H1 (cell line): ENCODE data around the gene NSUN2. TPM values are rescaled to one million over a fixed set of nuclear protein-coding genes. Genes with fewer than 3 reads are reported as not detected.

Experiments used
- CTCF ChIA-PET: fragments of 300-600 bp; sonication (Branson Sonifier 250); formaldehyde crosslinking; loops from one replicate; lab custom pipeline; 2021; ENCODE audit not compliant: partially characterized antibody; lab: Charles Lee
- POLR2A ChIA-PET: fragments of 300-600 bp; sonication (Branson Sonifier 250); formaldehyde crosslinking; loops from one replicate; lab custom pipeline; 2021; ENCODE audit warnings: inconsistent platforms; ENCODE audit not compliant: partially characterized antibody; lab: Charles Lee
- DNase-seq, 2 experiments: peaks; one replicate each; pipeline versions ENCODE4 v3.0.0 to v3.0.0-alpha.2; 2010 to 2022; ENCODE audit warnings: low spot score in 2 of 2, low read depth in 1 of 2, mixed read lengths in 1 of 2
- FAIRE-seq: peaks from 2 replicates; lab custom pipeline; 2011; peaks lifted over from hg19 to GRCh38; lab: Jason Lieb, UNC
- H2AFZ ChIP-seq: 2 replicates; pipeline ENCODE4 v1.8.1; 2012; ENCODE audit warnings: low read length, inconsistent platforms
- H2AK5ac ChIP-seq: 2 replicates; pipeline ENCODE4 v1.6.1; 2013; ENCODE audit warnings: low read depth, low read length
- H2BK120ac ChIP-seq: replicated peaks from 2 replicates; pipeline ENCODE3; 2013; ENCODE audit warnings: low read depth, low read length, inconsistent platforms
- H2BK12ac ChIP-seq: 2 replicates; pipeline ENCODE4 v1.6.1; 2013; ENCODE audit warnings: low read depth, low read length
- H2BK15ac ChIP-seq: 2 replicates; pipeline ENCODE4 v1.6.1; 2013; ENCODE audit warnings: low read length
- H2BK20ac ChIP-seq: 2 replicates; pipeline ENCODE4 v1.6.1; 2013; ENCODE audit warnings: low read length
- H2BK5ac ChIP-seq: 2 replicates; pipeline ENCODE4 v1.6.1; 2013; ENCODE audit warnings: low read depth, low read length
- H3K14ac ChIP-seq: 2 replicates; pipeline ENCODE4 v1.6.1; 2013; ENCODE audit warnings: inconsistent platforms; ENCODE audit not compliant: insufficient read length
- H3K18ac ChIP-seq: 2 replicates; pipeline ENCODE4 v1.6.1; 2013; ENCODE audit warnings: low read length; ENCODE audit errors: extremely low read depth
- H3K23ac ChIP-seq: 2 replicates; pipeline ENCODE4 v1.6.1; 2013; ENCODE audit warnings: inconsistent platforms; ENCODE audit not compliant: insufficient read length
- H3K23me2 ChIP-seq: 2 replicates; pipeline ENCODE4 v1.6.1; 2013; ENCODE audit warnings: low read depth, low read length
- H3K27ac ChIP-seq: 2 replicates; pipeline ENCODE4 v1.6.1; 2011; ENCODE audit warnings: low read depth, low read length, inconsistent platforms
- H3K27me3 ChIP-seq, 4 experiments: replicated peaks in 1 of 4; 1 replicate in 1 of 4; 2 replicates in 3 of 4; pipeline versions ENCODE4 v1.6.1 to v1.8.1; 2011 to 2013; ENCODE audit warnings: low read length in 3 of 4, mild to moderate bottlenecking in 3 of 4, inconsistent platforms in 2 of 4, mixed read lengths in 2 of 4, moderate library complexity in 1 of 4; ENCODE audit not compliant: control insufficient read depth in 3 of 4, insufficient read depth in 3 of 4; ENCODE audit errors: extremely low read depth in 1 of 4
- H3K36me3 ChIP-seq, 4 experiments: 2 replicates each; pipeline versions ENCODE4 v1.6.1 to v1.8.1; 2011 to 2013; ENCODE audit warnings: mild to moderate bottlenecking in 4 of 4, low read length in 3 of 4, moderate library complexity in 2 of 4, control low read depth in 1 of 4, inconsistent platforms in 1 of 4; ENCODE audit not compliant: insufficient read depth in 4 of 4, control insufficient read depth in 2 of 4
- H3K4ac ChIP-seq: replicated peaks from 2 replicates; pipeline ENCODE3; 2013; ENCODE audit warnings: low read length, low read depth, mixed read lengths, inconsistent platforms; ENCODE audit not compliant: insufficient read length
- H3K4me1 ChIP-seq, 4 experiments: replicated peaks in 1 of 4; 1 replicate in 1 of 4; 2 replicates in 3 of 4; pipeline versions ENCODE4 v1.6.1 to v1.8.1; 2011 to 2013; ENCODE audit warnings: low read length in 3 of 4, inconsistent platforms in 2 of 4, mixed read lengths in 1 of 4; ENCODE audit not compliant: insufficient read depth in 4 of 4, control insufficient read depth in 3 of 4
- H3K4me2 ChIP-seq, 2 experiments: 2 replicates each; pipeline versions ENCODE4 v1.6.1 to v1.8.1; 2011 to 2013; ENCODE audit warnings: low read depth in 2 of 2, low read length in 2 of 2, control low read depth in 1 of 2, inconsistent platforms in 1 of 2, mild to moderate bottlenecking in 1 of 2; ENCODE audit not compliant: insufficient read depth in 1 of 2
- H3K4me3 ChIP-seq, 4 experiments: fragments of 200-600, 300-600 bp in 1 of 4; sonication (generic), shearing (Covaris generic), sonication (Bioruptor Twin) in 1 of 4; 2 replicates each; pipeline versions ENCODE4 v1.5.1 to v1.8.1; 2011 to 2016; ENCODE audit warnings: low read length in 4 of 4, low read depth in 3 of 4, control low read depth in 2 of 4, inconsistent platforms in 2 of 4, mild to moderate bottlenecking in 2 of 4, mixed read lengths in 1 of 4, moderate library complexity in 1 of 4; ENCODE audit not compliant: insufficient read depth in 2 of 4; ENCODE audit errors: extremely low read depth in 1 of 4
- H3K56ac ChIP-seq: replicated peaks from 2 replicates; pipeline ENCODE3; 2013; ENCODE audit warnings: low read depth, mild to moderate bottlenecking, mixed read lengths, low read length, inconsistent platforms; ENCODE audit not compliant: insufficient read length
- H3K79me1 ChIP-seq: 2 replicates; pipeline ENCODE4 v1.6.1; 2013; ENCODE audit warnings: low read depth, low read length, control low read depth
- H3K79me2 ChIP-seq, 2 experiments: 2 replicates each; pipeline versions ENCODE4 v1.6.1 to v1.8.1; 2012 to 2013; ENCODE audit warnings: low read length in 2 of 2, mild to moderate bottlenecking in 2 of 2, inconsistent platforms in 1 of 2; ENCODE audit not compliant: insufficient read depth in 2 of 2, control insufficient read depth in 1 of 2
- H3K9ac ChIP-seq, 4 experiments: replicated peaks in 1 of 4; 1 replicate in 1 of 4; 2 replicates in 3 of 4; pipeline versions ENCODE4 v1.6.1 to v1.8.1; 2011 to 2013; ENCODE audit warnings: low read depth in 3 of 4, low read length in 3 of 4, control low read depth in 2 of 4, mild to moderate bottlenecking in 2 of 4, moderate library complexity in 2 of 4, inconsistent platforms in 1 of 4; ENCODE audit errors: extremely low read depth in 1 of 4
- H3K9me3 ChIP-seq, 2 experiments: 2 replicates each; pipeline versions ENCODE4 v1.6.1 to v1.8.1; 2012 to 2013; ENCODE audit warnings: mild to moderate bottlenecking in 2 of 2, moderate library complexity in 2 of 2, control low read depth in 1 of 2, inconsistent platforms in 1 of 2, low read depth in 1 of 2, low read length in 1 of 2, mixed read lengths in 1 of 2; ENCODE audit not compliant: insufficient read depth in 2 of 2
- H4K20me1 ChIP-seq, 2 experiments: replicated peaks in 1 of 2; 2 replicates each; pipeline versions ENCODE3 to v1.8.1; 2011 to 2013; ENCODE audit warnings: inconsistent platforms in 2 of 2, low read length in 2 of 2, mild to moderate bottlenecking in 1 of 2; ENCODE audit not compliant: insufficient read depth in 2 of 2, control insufficient read depth in 1 of 2
- H4K5ac ChIP-seq: 2 replicates; pipeline ENCODE4 v1.6.1; 2013; ENCODE audit warnings: low read length, low read depth, mixed read lengths, inconsistent platforms; ENCODE audit not compliant: insufficient read length
- H4K8ac ChIP-seq: 2 replicates; pipeline ENCODE4 v1.8.0; 2013; ENCODE audit warnings: mild to moderate bottlenecking, moderate library complexity, low read length, inconsistent platforms; ENCODE audit not compliant: insufficient read depth; ENCODE audit errors: extremely low read depth
- H4K91ac ChIP-seq: replicated peaks from 2 replicates; pipeline ENCODE3; 2013; ENCODE audit warnings: low read length, mixed read lengths, inconsistent platforms; ENCODE audit not compliant: insufficient read length
- EP300 ChIP-seq, 2 experiments: IDR thresholded peaks; 1 replicate in 1 of 2; 2 replicates in 1 of 2; pipeline ENCODE4 v1.6.1; 2011 to 2012; ENCODE audit warnings: low read depth in 2 of 2, low read length in 2 of 2, mild to moderate bottlenecking in 2 of 2, borderline replicate concordance in 1 of 2, inconsistent platforms in 1 of 2, moderate library complexity in 1 of 2
- KDM1A ChIP-seq: fragments of 200-600, 300-600 bp; sonication (generic); IDR thresholded peaks from 2 replicates; pipeline ENCODE4 v1.7.1; 2016; ENCODE audit warnings: mild to moderate bottlenecking, low read length, borderline replicate concordance
- WGBS, 2 experiments: shearing (Covaris generic) in 1 of 2; methylation state at CpG; one replicate each; pipeline versions ENCODE4 v1.1.6 to v1.1.7; 2013 to 2015; ENCODE audit warnings: low lambda C conversion rate in 2 of 2, mixed read lengths in 2 of 2, inconsistent platforms in 1 of 2, low coverage in 1 of 2, missing lambda C conversion rate in 1 of 2; ENCODE audit not compliant: insufficient replicate concordance in 2 of 2, insufficient coverage in 1 of 2, insufficient read length in 1 of 2; ENCODE audit errors: extremely low coverage in 1 of 2, missing lambda C conversion rate in 1 of 2; 5-methylcytosine and 5-hydroxymethylcytosine counted together
- polyA plus RNA-seq, 7 experiments: library from polyadenylated mRNA; depleted of rRNA in 3 of 7; stranded (reverse) in 5 of 7; unstranded in 2 of 7; fragments of >200 nt in 5 of 7; fragments of 200-250 nt in 2 of 7; gene quantifications; 1 replicate in 5 of 7; 2 replicates in 1 of 7; 4 replicates in 1 of 7; pipeline versions ENCODE4 v1.2.1 to v1.2.3, GENCODE V29; 2011 to 2013; ENCODE audit warnings: missing spikeins in 2 of 7, mixed read lengths in 2 of 7
- total RNA-seq: library from RNA; stranded (reverse); fragmentation: NEBNext Ultra II Directional; extraction: Animal tissue kit (Norgen Biotek cat#: 25700); gene quantifications from 2 replicates; pipeline ENCODE4 v1.2.1, GENCODE V29; 2021

Gene NSUN2
- total and polyA plus RNA-seq, 2 of the 8 experiments (the other 6 are each of a cell fraction or from before 2014, with no cell fraction given) = 47.3 to 94.7 TPM

DNA sequence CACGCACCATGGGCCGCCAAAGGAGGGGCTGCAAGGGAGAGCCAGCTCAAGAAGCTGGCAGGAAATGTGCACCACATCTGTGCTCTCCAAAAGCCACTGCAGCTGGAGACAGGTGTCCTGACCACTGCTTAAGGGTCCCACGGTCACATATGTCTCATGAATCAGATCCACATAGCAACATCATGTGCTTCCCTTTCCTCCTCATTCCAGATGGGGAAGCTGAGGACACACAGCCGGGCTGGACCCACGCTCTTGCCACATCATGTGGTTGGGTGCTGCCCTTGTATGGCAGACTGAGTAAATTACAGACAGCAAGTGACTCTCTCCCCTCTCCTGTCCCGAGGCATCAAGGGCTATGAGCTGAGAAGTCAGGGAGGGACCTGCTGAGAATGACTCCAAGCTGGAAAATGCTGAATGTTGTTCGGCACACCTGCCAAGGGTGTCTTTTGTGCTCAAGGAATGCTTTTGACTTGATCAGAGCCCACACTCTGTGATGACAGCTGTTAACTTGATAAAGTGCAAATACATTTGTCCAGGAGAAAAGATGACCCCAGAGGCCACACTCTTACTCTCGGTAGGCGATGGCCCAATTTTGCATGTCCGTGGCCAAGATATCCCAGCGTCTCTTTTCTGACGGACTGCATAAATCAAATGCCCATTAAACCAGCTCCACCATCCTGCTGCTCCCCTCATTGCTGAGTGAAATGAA is 58.2 kb downstream of the NSUN2 start:
- Histone ChIP-seq H3K9ac (no peak overlapping the region), H2BK20ac (no peak overlapping the region), H2AK5ac (no peak overlapping the region), H2AFZ (no peak overlapping the region), H3K18ac (no peak overlapping the region), H2BK15ac (no peak overlapping the region), H3K4ac (no peak overlapping the region), H3K27ac (no peak overlapping the region), H3K56ac (no peak overlapping the region), H4K91ac (no peak overlapping the region), H3K9me3 (peaks cover 6 to 9% of the 10 kb centered on the region in 2 experiments; a peak in 2 of 4 replicates), H3K4me1 (no peaks in the 10 kb centered on the region; a peak in 1 of 7 replicates), H2BK120ac (no peak overlapping the region), H3K79me1 (no peaks in the 10 kb centered on the region), H3K4me3 (no peak overlapping the region), H3K14ac (no peak overlapping the region), H3K4me2 (no peak overlapping the region), H3K79me2 (no peaks in the 10 kb centered on the region), H4K8ac (no peak overlapping the region), H2BK12ac (no peak overlapping the region), H3K36me3 (no peaks in the 10 kb centered on the region), H3K23me2 (peaks cover 3% of the 10 kb centered on the region; the same call in 1 of the 2 replicates), H2BK5ac (no peak overlapping the region), H3K23ac (no peak overlapping the region), H3K27me3 (no peaks in the 10 kb centered on the region), H4K20me1 (no peaks in the 10 kb centered on the region), H4K5ac (no peak overlapping the region)
- DNase-seq (no peak), FAIRE-seq (no peak)
- CTCF ChIA-PET = interaction anchor here (0.7 to 2.7 kb wide), 9 partner anchors 8 to 204 kb away, joined by 3 to 9 read pairs (median 3); no protein-coding TSS in a partner anchor
- WGBS, 2 experiments = 87% methylated on average over 11 of the region's 12 CpGs; no CpG with 5 or more reads in 1 of the 2 experiments
- POLR2A ChIA-PET = interaction anchor here (1.6 kb wide), 1 partner anchor 9 kb away, joined by 4 read pairs; no protein-coding TSS in a partner anchor
- TF ChIP-seq KDM1A (no peak), EP300 (IDR thresholded peaks at IDR 0.05; ENCODE audit: borderline replicate concordance in 1 of 2, low read depth in 2 of 2, low read length in 2 of 2) (no peak)
